Sigmoid colon (tissue), 7 donors: ENCODE measurements around the gene STRN4. TPM values are rescaled to one million over a fixed set of nuclear protein-coding genes. Genes with fewer than 3 reads are reported as not detected.

Experiments
- DNase-seq: peaks from one replicate; pipeline ENCODE4 v3.0.0-alpha.2; 2019
- H3K27ac ChIP-seq, 4 donors: fragments of 200-600 bp; sonication (generic); one replicate each; pipeline ENCODE4 v1.5.1; 2016 to 2019; ENCODE audit warnings: mild to moderate bottlenecking in 1 of 4
- H3K27me3 ChIP-seq, 3 donors: fragments of 200-600 bp; sonication (generic); one replicate each; pipeline ENCODE4 v1.5.1; 2019; ENCODE audit warnings: mild to moderate bottlenecking in 1 of 3
- H3K36me3 ChIP-seq, 4 donors: fragments of 200-600 bp; sonication (generic); one replicate each; pipeline ENCODE4 v1.5.1; 2016 to 2019
- H3K4me1 ChIP-seq, 4 donors: fragments of 200-600 bp; sonication (generic); one replicate each; pipeline ENCODE4 v1.5.1; 2017 to 2019
- H3K4me3 ChIP-seq, 4 donors: fragments of 200-600 bp; sonication (generic); one replicate each; pipeline ENCODE4 v1.5.1; 2017 to 2019; ENCODE audit warnings: mild to moderate bottlenecking in 2 of 4, moderate library complexity in 1 of 4
- H3K9me3 ChIP-seq, 4 donors: fragments of 200-600 bp in 3 of 4; sonication (generic) in 3 of 4; one replicate each; pipeline versions ENCODE4 v1.5.1 to v1.6.1; 2013 to 2019
- CTCF ChIP-seq, 4 experiments: fragments of 450-650 bp in 3 of 4; fragments of 200-600 bp in 1 of 4; IDR thresholded peaks; one replicate each; pipeline ENCODE4 v1.5.1; 2016 to 2019; ENCODE audit warnings: antibody characterized with exemption in 4 of 4, mild to moderate bottlenecking in 3 of 4, moderate library complexity in 2 of 4
- EP300 ChIP-seq, 4 donors: sonication (generic); formaldehyde crosslinking; IDR thresholded peaks; one replicate each; pipeline ENCODE4 v1.6.1; 2017; ENCODE audit warnings: antibody characterized with exemption in 4 of 4
- POLR2A ChIP-seq, 2 donors: fragments of 450-650 bp; IDR thresholded peaks; one replicate each; pipeline ENCODE4 v1.6.1; 2016; ENCODE audit warnings: antibody characterized with exemption in 2 of 2, mild to moderate bottlenecking in 2 of 2, moderate library complexity in 2 of 2
- POLR2AphosphoS5 ChIP-seq, 4 donors: sonication (generic); formaldehyde crosslinking; IDR thresholded peaks; one replicate each; pipeline ENCODE4 v1.6.1; 2017; ENCODE audit warnings: antibody characterized with exemption in 4 of 4
- WGBS, 2 donors: extraction: QIAGEN DNeasy Blood & Tissue Kit; methylation state at CpG; one replicate each; pipeline ENCODE4 v1.1.7; 2013; 5-methylcytosine and 5-hydroxymethylcytosine counted together
- intact Hi-C: fragments of 100-400 bp; cut with DNase I; formaldehyde crosslinking; loops from one replicate; pipeline ENCODE4 v1.15.1; 2023
- polyA plus RNA-seq, 3 donors: library from polyadenylated mRNA; stranded (reverse); fragments of 200-250 nt; gene quantifications; one replicate each; pipeline ENCODE4 v1.2.3, GENCODE V29; 2013
- total RNA-seq, 4 donors: library from RNA; depleted of rRNA; stranded (reverse); fragments of >200 nt; gene quantifications; one replicate each; pipeline ENCODE4 v1.1.0, GENCODE V29; 2016
- donor health status: healthy with polysubstance abuse.
- donor health status: Bipolar disorder and iron deficiency.
- donor health status: healthy.

The STRN4 gene
- total and polyA plus RNA-seq, 7 donors = 42.5 to 63.4 (median 51.8) TPM

- H3K36me3 ChIP-seq = peaks cover 35 to 93% (median 72%) of the 10 kb centered on the region in 4 donors
Observed at GRCh38 chr19:46693760-46694159, 52.5 kb downstream of the STRN4 start.

GRCh38 chr19:46692918-46693722 lies 53.1 kb downstream of the STRN4 start:
- intact Hi-C loops = no loop called here
- H3K36me3 ChIP-seq = peaks cover 36 to 95% (median 73%) of the 10 kb centered on the region in 4 donors
- WGBS, 2 donors = 89 to 96% methylated on average over 4 of the region's 4 CpGs

More at GRCh38 chr19:46693760-46694159, 52.5 kb downstream of the STRN4 start:
- 95 to 97% methylated on average over 22 of the region's 22 CpGs for WGBS, 2 donors
- Histone ChIP-seq H3K27me3 (no peaks in the 10 kb centered on the region), H3K4me3 (no peak overlapping the region), H3K9me3 (no peaks in the 10 kb centered on the region), H3K27ac (no peak overlapping the region), H3K4me1 (peaks cover 0 to 13% (median 6%) of the 10 kb centered on the region in 4 donors)
- no peak for TF ChIP-seq CTCF (IDR thresholded peaks at IDR 0.05)
- no peak for TF ChIP-seq EP300 (IDR thresholded peaks at IDR 0.05)
- TF ChIP-seq POLR2AphosphoS5 (IDR thresholded peaks at IDR 0.05) = no peak
- no peak for TF ChIP-seq POLR2A (IDR thresholded peaks at IDR 0.05)
- no peak for DNase-seq
- intact Hi-C loops = no loop called here

DNA sequence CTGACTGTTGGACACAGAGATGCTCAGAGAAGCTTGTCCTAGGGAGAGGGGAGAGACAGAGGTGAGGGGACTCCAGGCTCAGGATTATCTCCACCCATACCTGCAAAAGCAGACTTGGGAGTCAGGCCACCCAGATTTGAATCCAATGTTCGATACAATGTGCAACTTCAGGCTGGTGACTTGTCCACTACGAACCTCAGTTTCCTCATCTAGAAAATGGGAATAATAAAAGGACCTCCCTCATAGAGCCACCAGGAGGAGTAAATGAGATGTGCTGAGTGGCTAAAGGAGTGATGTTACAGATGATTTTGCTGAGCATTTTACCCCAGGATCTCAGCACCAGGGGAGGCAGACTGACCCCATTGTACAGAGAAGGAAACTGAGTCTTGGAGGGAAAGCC lies 54.3 kb downstream of the STRN4 start:
- intact Hi-C loops = no loop called here

More at GRCh38 chr19:46692918-46693722, 53.1 kb downstream of the STRN4 start:
- H3K4me1 ChIP-seq = peaks cover 0 to 13% (median 6%) of the 10 kb centered on the region in 4 donors
- H3K4me3 ChIP-seq = no peak overlapping the region
- TF ChIP-seq CTCF (IDR thresholded peaks at IDR 0.05) (no peak), EP300 (IDR thresholded peaks at IDR 0.05) (no peak), POLR2A (IDR thresholded peaks at IDR 0.05) (no peak), POLR2AphosphoS5 (IDR thresholded peaks at IDR 0.05) (no peak)
- no peak overlapping the region for H3K27ac ChIP-seq
- DNase-seq = no peak
- no peaks in the 10 kb centered on the region for H3K9me3 ChIP-seq
- no peaks in the 10 kb centered on the region for H3K27me3 ChIP-seq

DNA sequence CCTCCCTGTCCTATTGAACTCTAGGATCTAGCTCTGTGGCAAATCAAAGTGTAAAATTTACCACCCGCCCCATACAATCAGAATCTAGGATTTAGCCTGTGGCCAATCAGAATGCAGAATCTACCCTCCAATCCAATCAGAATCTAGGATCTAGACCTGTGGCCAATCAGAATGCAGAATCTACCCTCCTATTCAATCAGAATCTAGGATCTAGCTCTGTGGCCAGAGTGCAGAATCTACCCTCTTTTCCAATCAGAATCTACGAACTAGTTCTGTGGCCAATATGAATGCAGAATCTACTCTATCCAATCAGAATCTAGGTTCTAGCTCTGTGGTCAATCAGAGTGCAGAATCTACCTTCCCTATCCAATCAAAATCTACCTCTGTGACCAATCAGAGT lies 55.1 kb downstream of the STRN4 start:
- no peak overlapping the region for H3K27ac ChIP-seq
- H3K27me3 ChIP-seq = no peaks in the 10 kb centered on the region
- no peak for TF ChIP-seq POLR2A (IDR thresholded peaks at IDR 0.05)
- TF ChIP-seq CTCF (IDR thresholded peaks at IDR 0.05) = no peak
- TF ChIP-seq POLR2AphosphoS5 (IDR thresholded peaks at IDR 0.05) = no peak
- no peak for TF ChIP-seq EP300 (IDR thresholded peaks at IDR 0.05)
- intact Hi-C loops = no loop called here
- DNase-seq = no peak
- no peak overlapping the region for H3K4me3 ChIP-seq
- no peaks in the 10 kb centered on the region for H3K9me3 ChIP-seq
- H3K36me3 ChIP-seq = peaks cover 39 to 100% (median 86%) of the 10 kb centered on the region in 4 donors
- WGBS, 2 donors = 48% methylated on average over 2 of the region's 2 CpGs
- H3K4me1 ChIP-seq = no peaks in the 10 kb centered on the region

More for the DNA sequence above, 54.3 kb downstream of the STRN4 start:
- 98 to 99% methylated on average over 2 of the region's 2 CpGs for WGBS, 2 donors
- no peak overlapping the region for H3K4me3 ChIP-seq
- peaks cover 39 to 100% (median 81%) of the 10 kb centered on the region in 4 donors for H3K36me3 ChIP-seq
- no peak for DNase-seq
- peaks cover 0 to 3% (median under 1%) of the 10 kb centered on the region in 4 donors for H3K4me1 ChIP-seq
- H3K27me3 ChIP-seq = no peaks in the 10 kb centered on the region
- TF ChIP-seq CTCF (IDR thresholded peaks at IDR 0.05) (no peak), EP300 (IDR thresholded peaks at IDR 0.05) (no peak), POLR2AphosphoS5 (IDR thresholded peaks at IDR 0.05) (no peak), POLR2A (IDR thresholded peaks at IDR 0.05) (no peak)
- H3K9me3 ChIP-seq = no peaks in the 10 kb centered on the region
- no peak overlapping the region for H3K27ac ChIP-seq
